ENCODE results near the gene ESPL1. TPM values are rescaled to one million over a fixed set of nuclear protein-coding genes. Genes with fewer than 3 reads are reported as not detected.

Gene ESPL1
- total RNA-seq, 2 experiments from 2014 or later = 78.2 to 121 TPM

- no peaks in the 10 kb centered on the region for H3K9me3 ChIP-seq (ENCODE audit: low read length)
- H3K79me2 ChIP-seq (ENCODE audit: insufficient read depth, low read depth, low read length) = peaks cover 12% of the 10 kb centered on the region; the same call in 1 of the 2 replicates
- no peak overlapping the region for H2AFZ ChIP-seq (ENCODE audit: low read length)
- H3K4me3 ChIP-seq (ENCODE audit: low read depth, low read length, poor library complexity, severe bottlenecking) = no peak overlapping the region
- TF ChIP-seq CTCF (conservative IDR thresholded peaks at IDR 0.05; ENCODE audit: low read length) = no peak
- TF ChIP-seq EZH2phosphoT487 (IDR thresholded peaks at IDR 0.05; ENCODE audit: borderline replicate concordance, low read depth, low read length) = no peak
- peak overlapping the region; percentile 78 for H3K27ac ChIP-seq (ENCODE audit: low read depth, low read length, poor library complexity, severe bottlenecking)
- H3K4me1 ChIP-seq (ENCODE audit: insufficient read depth, low read length, poor library complexity, severe bottlenecking) = peaks cover 47% of the 10 kb centered on the region
- peak overlapping the region; percentile 53 for H3K4me2 ChIP-seq (ENCODE audit: low read length)
- no peaks in the 10 kb centered on the region for H4K20me1 ChIP-seq (ENCODE audit: insufficient read depth, low read length)
- no TSS peak for BruUV-seq (replicated peaks)
- intact Hi-C loops (cut with micrococcal nuclease; ENCODE audit: unreplicated experiment) = no loop called here
- peaks cover 9% of the 10 kb centered on the region; the same call in 1 of the 2 replicates for H3K36me3 ChIP-seq (ENCODE audit: insufficient read depth, low read length)
- ChIA-PET CTCF (ENCODE audit: unreplicated experiment) (interaction anchor here (0.7 kb wide), 1 partner anchor 12 kb away, joined by 3 read pairs; no protein-coding TSS in a partner anchor), POLR2A (interaction anchor here (0.5 to 2.8 kb wide), 7 partner anchors 10 to 503 kb away, joined by 3 to 20 read pairs (median 3); partner anchors contain the start of genes ESPL1 and PRR13)
- H3K9me2 ChIP-seq (ENCODE audit: insufficient read depth, low read length) = no peaks in the 10 kb centered on the region
- DNase-seq (ENCODE audit: low spot score) = no peak
Observed at GRCh38 chr12:53254816-53255545, 13.1 kb upstream of the ESPL1 start.

DNA sequence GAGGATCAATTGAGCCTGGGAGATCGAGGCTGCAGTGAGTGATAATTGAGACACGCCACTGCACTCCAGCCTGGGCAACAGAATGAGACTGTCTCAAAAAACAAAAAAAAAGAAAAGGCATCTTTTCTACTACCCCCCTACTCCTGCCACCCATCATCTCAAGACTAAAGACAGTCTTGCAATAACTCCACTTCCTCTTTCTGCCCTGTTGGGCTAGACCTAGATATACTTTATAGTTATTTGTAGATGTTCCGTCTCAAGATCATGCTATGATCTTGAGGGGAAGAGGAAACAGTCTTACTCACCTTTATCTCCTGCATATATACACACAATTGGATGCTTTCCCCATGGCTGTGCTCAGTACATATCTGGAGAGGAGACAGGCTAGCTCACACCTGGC is 12.1 kb upstream of the ESPL1 start:
- Histone ChIP-seq H3K9me3 (ENCODE audit: low read length) (no peaks in the 10 kb centered on the region), H3K4me3 (ENCODE audit: low read depth, low read length, poor library complexity, severe bottlenecking) (peak overlapping the region; percentile 7), H2AFZ (ENCODE audit: low read length) (0 out of 2 replicates have a peak overlapping the region, but pooled peaks have one; percentile 1), H3K27ac (ENCODE audit: low read depth, low read length, poor library complexity, severe bottlenecking) (peak overlapping the region; percentile 78), H3K36me3 (ENCODE audit: insufficient read depth, low read length) (peaks cover 9% of the 10 kb centered on the region; the same call in 1 of the 2 replicates), H3K4me2 (ENCODE audit: low read length) (peak overlapping the region; percentile 53), H3K79me2 (ENCODE audit: insufficient read depth, low read depth, low read length) (peaks cover 12% of the 10 kb centered on the region; the same call in 1 of the 2 replicates), H3K9me2 (ENCODE audit: insufficient read depth, low read length) (no peaks in the 10 kb centered on the region), H3K4me1 (ENCODE audit: insufficient read depth, low read length, poor library complexity, severe bottlenecking) (peaks cover 46% of the 10 kb centered on the region), H4K20me1 (ENCODE audit: insufficient read depth, low read length) (no peaks in the 10 kb centered on the region)
- TF ChIP-seq CTCF (conservative IDR thresholded peaks at IDR 0.05; ENCODE audit: low read length) (no peak), EZH2phosphoT487 (IDR thresholded peaks at IDR 0.05; ENCODE audit: borderline replicate concordance, low read depth, low read length) (no peak)
- ChIA-PET CTCF (ENCODE audit: unreplicated experiment) (interaction anchor here (1.0 kb wide), 1 partner anchor 45 kb away, joined by 3 read pairs; no protein-coding TSS in a partner anchor), POLR2A (interaction anchor here (0.7 to 2.8 kb wide), 6 partner anchors 11 to 502 kb away, joined by 3 to 16 read pairs (median 4); partner anchors contain the start of genes ESPL1 and MYG1)
- no TSS peak for BruUV-seq (replicated peaks)
- intact Hi-C loops (cut with micrococcal nuclease; ENCODE audit: unreplicated experiment) = loop anchor here (2.0 kb wide), 1 partner anchor 65 kb away; the partner anchor contains the start of gene AAAS
- DNase-seq (ENCODE audit: low spot score) = peak; percentile 76

Data from OCI-LY7 (cell line).